ENCODE results near the gene ZBTB20. TPM values are rescaled to one million over a fixed set of nuclear protein-coding genes. Genes with fewer than 3 reads are reported as not detected.

The ZBTB20 gene
- total and polyA plus RNA-seq, 2 donors from 2014 or later: 0.99 to 142 TPM

DNA sequence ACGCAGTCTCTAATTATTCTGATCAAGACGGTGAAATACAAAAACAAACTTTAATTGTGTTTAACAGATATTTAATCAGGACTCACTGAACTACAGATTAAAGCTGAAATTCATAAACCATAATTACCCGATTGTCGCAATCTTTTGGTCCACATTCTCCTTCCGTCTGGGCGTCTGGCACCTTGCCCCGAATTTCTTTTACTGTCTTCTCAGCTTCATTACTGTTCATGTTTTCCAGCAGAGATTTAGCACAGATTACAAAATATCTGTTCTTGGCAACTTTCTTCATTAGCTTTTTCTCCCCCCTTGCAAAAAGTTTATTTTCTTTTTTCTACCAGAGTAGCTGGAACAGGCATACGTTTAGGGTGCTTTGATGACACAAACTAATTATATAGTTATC lies 581.9 kb downstream of the ZBTB20 start:
- TF ChIP-seq, protein P1, sequence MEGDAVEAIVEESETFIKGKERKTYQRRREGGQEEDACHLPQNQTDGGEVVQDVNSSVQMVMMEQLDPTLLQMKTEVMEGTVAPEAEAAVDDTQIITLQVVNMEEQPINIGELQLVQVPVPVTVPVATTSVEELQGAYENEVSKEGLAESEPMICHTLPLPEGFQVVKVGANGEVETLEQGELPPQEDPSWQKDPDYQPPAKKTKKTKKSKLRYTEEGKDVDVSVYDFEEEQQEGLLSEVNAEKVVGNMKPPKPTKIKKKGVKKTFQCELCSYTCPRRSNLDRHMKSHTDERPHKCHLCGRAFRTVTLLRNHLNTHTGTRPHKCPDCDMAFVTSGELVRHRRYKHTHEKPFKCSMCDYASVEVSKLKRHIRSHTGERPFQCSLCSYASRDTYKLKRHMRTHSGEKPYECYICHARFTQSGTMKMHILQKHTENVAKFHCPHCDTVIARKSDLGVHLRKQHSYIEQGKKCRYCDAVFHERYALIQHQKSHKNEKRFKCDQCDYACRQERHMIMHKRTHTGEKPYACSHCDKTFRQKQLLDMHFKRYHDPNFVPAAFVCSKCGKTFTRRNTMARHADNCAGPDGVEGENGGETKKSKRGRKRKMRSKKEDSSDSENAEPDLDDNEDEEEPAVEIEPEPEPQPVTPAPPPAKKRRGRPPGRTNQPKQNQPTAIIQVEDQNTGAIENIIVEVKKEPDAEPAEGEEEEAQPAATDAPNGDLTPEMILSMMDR (IDR thresholded peaks at IDR 0.05; ENCODE audit: borderline replicate concordance, extremely low read depth, insufficient read depth): no peak
- Histone ChIP-seq H3K27ac (ENCODE audit: low read depth in 2 of 2, low read length in 2 of 2) (no peak overlapping the region), H3K9me3 (ENCODE audit: control insufficient read depth in 2 of 3, insufficient read depth in 1 of 3, low read length in 3 of 3) (peaks cover 0 to 3% (median 0%) of the 10 kb centered on the region in 3 donors), H3K36me3 (ENCODE audit: control insufficient read depth in 2 of 3, insufficient read depth in 3 of 3, low read length in 3 of 3) (peaks cover 0 to 2% (median 0%) of the 10 kb centered on the region in 3 donors), H3K4me3 (ENCODE audit: low read length in 3 of 3) (no peak overlapping the region), H3K27me3 (ENCODE audit: control insufficient read depth, insufficient read depth, low read length) (no peaks in the 10 kb centered on the region), H3K4me1 (ENCODE audit: control insufficient read depth in 2 of 3, insufficient read depth in 2 of 3, low read depth in 1 of 3, low read length in 3 of 3) (peaks cover 0 to 6% (median 5%) of the 10 kb centered on the region in 3 donors), H3K9ac (ENCODE audit: low read length in 3 of 3) (no peak overlapping the region)
- peak in 1 of 5 donors; percentile 83 for DNase-seq
- intact Hi-C loops (cut with DNase I): no loop called here
- FAIRE-seq: no peak

DNA sequence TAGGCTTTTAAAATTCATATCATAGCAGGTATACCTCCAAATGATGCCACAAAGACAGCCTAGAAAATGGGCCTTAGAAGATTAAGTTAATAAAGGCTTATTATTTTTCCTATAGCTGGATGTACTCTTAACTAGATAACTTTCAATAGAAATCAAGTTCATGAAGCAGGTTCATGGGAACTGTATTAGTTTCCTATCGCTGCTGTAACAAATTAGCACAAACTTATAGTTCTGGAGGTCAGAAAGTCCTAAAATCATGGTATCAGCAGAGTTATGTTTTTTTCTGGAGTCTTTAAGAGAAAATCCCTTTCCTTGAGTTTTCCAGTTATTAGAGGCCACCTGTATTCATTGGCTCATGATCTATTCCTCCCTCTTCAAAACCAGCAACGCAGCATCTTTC lies 583.4 kb downstream of the ZBTB20 start:
- H3K9me3 ChIP-seq (ENCODE audit: control insufficient read depth in 2 of 3, insufficient read depth in 1 of 3, low read length in 3 of 3): peaks cover 0 to 3% (median 0%) of the 10 kb centered on the region in 3 donors
- H3K4me1 ChIP-seq (ENCODE audit: control insufficient read depth in 2 of 3, insufficient read depth in 2 of 3, low read depth in 1 of 3, low read length in 3 of 3): peaks cover 0 to 6% (median 5%) of the 10 kb centered on the region in 3 donors
- TF ChIP-seq, protein P1 (IDR thresholded peaks at IDR 0.05; ENCODE audit: borderline replicate concordance, extremely low read depth, insufficient read depth): no peak
- DNase-seq (no peak), FAIRE-seq (no peak)
- H3K27ac ChIP-seq (ENCODE audit: low read depth in 2 of 2, low read length in 2 of 2): no peak overlapping the region
- no peak overlapping the region for H3K9ac ChIP-seq (ENCODE audit: low read length in 3 of 3)
- no peak overlapping the region for H3K4me3 ChIP-seq (ENCODE audit: low read length in 3 of 3)
- intact Hi-C loops (cut with DNase I): no loop called here
- peaks cover 0 to 2% (median 0%) of the 10 kb centered on the region in 3 donors for H3K36me3 ChIP-seq (ENCODE audit: control insufficient read depth in 2 of 3, insufficient read depth in 3 of 3, low read length in 3 of 3)
- H3K27me3 ChIP-seq (ENCODE audit: control insufficient read depth, insufficient read depth, low read length): no peaks in the 10 kb centered on the region

DNA sequence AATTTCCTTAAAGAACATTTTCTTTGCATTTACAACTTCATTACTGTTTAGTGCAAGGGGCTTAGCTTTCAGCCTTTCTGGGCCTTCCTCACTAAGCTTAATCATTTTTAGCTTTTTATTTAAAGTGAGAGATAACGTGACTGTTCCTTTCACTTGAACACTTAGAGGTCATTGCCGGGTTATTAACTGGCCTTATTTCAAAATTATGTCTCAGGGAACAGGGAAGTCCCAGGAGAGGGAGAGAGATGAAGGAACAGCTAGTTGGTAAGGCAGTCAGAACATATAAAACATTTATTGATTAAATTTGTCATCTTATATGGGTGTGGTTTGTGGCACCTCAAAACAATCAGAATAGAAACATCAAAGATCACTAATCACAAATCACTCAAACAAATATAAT lies 584.5 kb downstream of the ZBTB20 start:
- FAIRE-seq: no peak
- H3K9me3 ChIP-seq (ENCODE audit: control insufficient read depth in 2 of 3, insufficient read depth in 1 of 3, low read length in 3 of 3): peaks cover 0 to 3% (median 0%) of the 10 kb centered on the region in 3 donors
- no peak overlapping the region for H3K27ac ChIP-seq (ENCODE audit: low read depth in 2 of 2, low read length in 2 of 2)
- no peak overlapping the region for H3K4me3 ChIP-seq (ENCODE audit: low read length in 3 of 3)
- no peaks in the 10 kb centered on the region for H3K36me3 ChIP-seq (ENCODE audit: control insufficient read depth in 2 of 3, insufficient read depth in 3 of 3, low read length in 3 of 3)
- intact Hi-C loops (cut with DNase I): no loop called here
- no peak overlapping the region for H3K9ac ChIP-seq (ENCODE audit: low read length in 3 of 3)
- no peak for DNase-seq
- no peaks in the 10 kb centered on the region for H3K27me3 ChIP-seq (ENCODE audit: control insufficient read depth, insufficient read depth, low read length)
- H3K4me1 ChIP-seq (ENCODE audit: control insufficient read depth in 2 of 3, insufficient read depth in 2 of 3, low read depth in 1 of 3, low read length in 3 of 3): no peaks in the 10 kb centered on the region
- TF ChIP-seq, protein P1 (IDR thresholded peaks at IDR 0.05; ENCODE audit: borderline replicate concordance, extremely low read depth, insufficient read depth): no peak

DNA sequence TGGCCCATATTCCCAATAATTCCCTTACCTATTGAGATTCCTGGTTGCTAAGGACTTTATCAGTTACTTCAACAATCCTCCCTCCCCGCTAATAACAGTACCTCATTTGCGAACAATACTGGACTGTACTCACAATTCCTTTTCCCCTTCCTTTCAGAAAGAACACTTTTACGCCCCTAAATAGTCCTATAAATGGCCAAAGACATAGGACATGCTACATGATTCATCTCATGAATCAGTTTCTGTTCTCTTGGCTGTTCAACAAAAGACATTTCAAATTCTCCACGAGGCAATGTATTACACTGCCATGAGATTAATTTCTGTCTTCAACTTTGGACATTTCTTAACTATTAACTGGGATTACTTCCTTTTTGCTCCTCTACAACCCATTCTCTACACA lies 588.8 kb downstream of the ZBTB20 start:
- no peaks in the 10 kb centered on the region for H3K4me1 ChIP-seq (ENCODE audit: control insufficient read depth in 2 of 3, insufficient read depth in 2 of 3, low read depth in 1 of 3, low read length in 3 of 3)
- peak overlapping the region in 1 of 2 donors; percentile 29 for H3K27ac ChIP-seq (ENCODE audit: low read depth in 2 of 2, low read length in 2 of 2)
- H3K36me3 ChIP-seq (ENCODE audit: control insufficient read depth in 2 of 3, insufficient read depth in 3 of 3, low read length in 3 of 3): peaks cover 0 to 2% (median 0%) of the 10 kb centered on the region in 3 donors
- H3K27me3 ChIP-seq (ENCODE audit: control insufficient read depth, insufficient read depth, low read length): no peaks in the 10 kb centered on the region
- intact Hi-C loops (cut with DNase I): no loop called here
- TF ChIP-seq, protein P1 (IDR thresholded peaks at IDR 0.05; ENCODE audit: borderline replicate concordance, extremely low read depth, insufficient read depth): no peak
- H3K9me3 ChIP-seq (ENCODE audit: control insufficient read depth in 2 of 3, insufficient read depth in 1 of 3, low read length in 3 of 3): peaks cover 0 to 3% (median 0%) of the 10 kb centered on the region in 3 donors
- no peak overlapping the region for H3K4me3 ChIP-seq (ENCODE audit: low read length in 3 of 3)
- no peak overlapping the region for H3K9ac ChIP-seq (ENCODE audit: low read length in 3 of 3)
- DNase-seq (no peak), FAIRE-seq (no peak)

Measured in kidney (tissue), 14 donors.